ENCODE measurements around the gene HID1.

HID1 gene

DNA sequence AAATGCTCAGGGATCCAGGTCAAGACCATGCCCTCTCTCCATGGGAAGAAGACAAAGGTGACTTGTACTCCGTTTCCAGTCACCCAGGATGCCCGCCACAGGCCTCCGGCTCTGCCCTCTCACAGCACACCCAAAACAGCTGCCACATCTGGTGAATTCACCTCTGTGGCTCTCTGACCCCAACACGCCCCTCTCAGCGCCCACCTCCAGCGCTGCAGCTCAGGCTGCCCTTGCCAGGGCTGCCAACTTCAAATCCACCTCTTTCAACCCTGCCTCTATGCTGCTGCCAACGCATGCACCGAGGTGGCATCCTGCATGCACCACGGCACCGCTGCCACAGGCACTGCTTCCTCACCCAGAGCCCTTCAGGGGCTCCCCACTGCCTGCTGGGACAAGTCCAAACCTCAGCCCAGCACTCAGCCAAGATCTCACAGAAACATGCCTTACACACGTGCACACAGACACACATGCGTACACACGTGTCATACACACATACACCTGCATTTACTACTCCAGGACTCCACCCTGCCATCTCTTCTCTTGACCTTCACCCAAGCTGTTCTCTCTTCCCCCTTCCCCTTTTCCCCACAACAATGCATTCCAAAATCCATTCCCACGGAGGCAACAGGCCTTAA lies 7.5 kb downstream of the HID1 start:
- DNase-seq = no peak

DNA sequence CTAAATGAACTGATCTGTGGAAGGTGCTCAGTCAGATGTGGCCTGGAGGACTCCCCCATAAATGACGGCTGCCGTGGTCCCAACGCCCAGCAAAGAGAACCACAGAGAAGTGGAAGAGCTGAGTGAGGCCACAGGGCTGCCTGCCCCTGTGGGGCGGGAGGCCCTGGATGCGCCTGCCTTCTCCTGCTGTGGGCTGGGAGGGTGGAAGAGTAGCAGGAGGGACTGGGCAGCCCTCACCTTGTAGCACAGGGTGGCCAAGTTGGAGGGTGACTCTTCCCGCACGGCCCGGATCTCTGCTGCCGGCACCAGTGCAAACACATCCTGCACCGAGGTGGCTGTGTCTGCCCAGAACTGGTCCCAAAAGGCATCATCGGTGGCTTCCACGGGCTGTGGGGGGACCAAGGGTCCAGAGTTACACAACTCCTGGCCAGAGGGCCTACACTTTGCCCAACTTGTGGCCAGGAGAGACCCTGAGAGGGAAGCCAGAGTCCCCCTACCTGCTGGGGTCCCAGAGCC lies 8.3 kb downstream of the HID1 start:
- DNase-seq = no peak

DNA sequence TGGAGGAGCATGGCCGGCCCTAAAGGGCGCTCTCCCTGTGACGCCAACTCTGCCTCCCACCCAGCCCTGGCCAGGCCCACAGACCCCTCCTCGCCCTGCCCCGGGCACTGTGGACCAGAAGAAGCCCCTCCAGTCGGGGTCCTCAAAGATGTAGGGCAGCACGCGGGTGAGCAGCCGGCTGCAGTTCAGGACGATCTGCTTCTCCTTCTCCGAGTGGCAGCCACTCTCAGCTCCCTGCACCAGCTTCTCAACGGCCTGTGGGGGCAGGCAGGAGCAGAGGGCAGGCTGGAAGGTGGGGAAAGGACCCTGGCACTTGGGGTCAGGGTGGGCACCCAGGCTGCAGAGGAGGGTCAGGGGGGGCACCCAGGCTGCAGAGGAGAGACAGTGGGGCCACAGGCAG lies 8.9 kb downstream of the HID1 start:
- DNase-seq = no peak

DNA sequence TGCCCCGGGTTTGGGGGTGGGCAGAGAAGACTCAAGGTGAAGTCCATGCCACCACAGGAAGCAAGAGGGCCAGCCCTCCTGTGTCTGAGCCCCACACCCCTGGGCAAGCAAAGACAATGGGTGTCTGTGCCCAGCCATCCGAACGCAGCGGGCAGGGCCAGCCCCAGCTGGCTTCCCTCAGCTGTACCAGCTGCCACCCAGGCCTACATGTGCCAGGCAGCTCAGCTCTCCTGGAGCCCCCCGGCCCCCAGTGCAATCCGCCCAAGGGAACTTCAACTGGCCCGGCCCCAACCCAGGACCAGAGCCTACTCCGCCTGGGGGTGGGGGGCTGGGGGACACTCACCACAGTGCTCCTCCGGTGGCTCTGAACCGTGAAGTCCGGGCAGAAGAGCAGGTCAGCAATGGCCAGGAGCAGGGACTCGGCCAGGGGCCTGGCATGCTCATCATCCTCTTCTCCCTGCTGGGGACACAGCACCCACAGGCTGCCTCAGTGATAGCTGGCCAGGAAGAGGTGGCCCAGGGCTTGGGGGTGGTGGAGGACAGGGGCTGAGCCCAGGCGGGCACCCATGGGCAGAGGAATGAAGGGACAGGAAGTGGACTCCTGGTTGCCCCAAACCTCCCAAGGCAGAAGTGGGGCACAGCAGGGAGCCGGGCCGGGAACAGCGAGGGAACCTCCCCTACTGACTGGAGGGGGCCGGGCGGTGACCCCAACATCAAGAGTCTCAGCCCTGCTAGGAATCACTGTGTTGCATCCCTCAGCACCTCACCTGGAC lies 9.8 kb downstream of the HID1 start:
- no peak for DNase-seq

DNA sequence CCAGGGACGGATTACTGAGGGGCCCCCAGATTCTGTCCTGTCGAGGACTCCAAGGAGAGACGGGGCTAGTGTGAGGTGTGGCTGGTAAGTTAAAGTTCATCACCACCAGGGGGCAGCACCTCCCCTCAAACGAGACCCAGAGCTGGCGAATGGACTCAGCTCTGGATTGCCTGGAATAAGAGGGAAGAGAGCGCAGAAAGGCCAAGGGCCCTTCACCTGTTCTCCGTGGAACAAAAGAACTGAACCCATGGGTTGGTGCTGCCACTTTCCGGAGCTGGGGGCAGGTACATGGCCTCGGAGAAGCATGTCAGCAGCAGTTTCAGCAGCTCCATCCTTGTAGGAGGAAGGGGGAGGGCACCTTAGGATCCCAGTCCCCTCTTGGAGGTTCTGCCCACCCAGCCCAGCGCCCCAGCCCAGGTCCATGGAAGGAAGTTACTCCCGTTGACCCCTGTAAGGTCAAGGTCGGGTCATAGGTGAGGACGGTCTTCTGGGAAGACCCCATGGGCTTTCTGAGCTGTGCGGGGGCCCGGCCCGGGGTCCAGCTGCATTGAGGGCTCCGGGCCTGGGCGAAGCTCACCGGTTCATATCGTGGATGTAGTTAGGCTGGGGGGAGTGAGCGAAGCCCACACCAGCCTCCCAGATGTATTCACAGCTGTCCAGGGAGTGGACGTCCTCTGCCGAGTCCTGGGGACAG lies 10.8 kb downstream of the HID1 start:
- DNase-seq = peak; percentile 47

DNA sequence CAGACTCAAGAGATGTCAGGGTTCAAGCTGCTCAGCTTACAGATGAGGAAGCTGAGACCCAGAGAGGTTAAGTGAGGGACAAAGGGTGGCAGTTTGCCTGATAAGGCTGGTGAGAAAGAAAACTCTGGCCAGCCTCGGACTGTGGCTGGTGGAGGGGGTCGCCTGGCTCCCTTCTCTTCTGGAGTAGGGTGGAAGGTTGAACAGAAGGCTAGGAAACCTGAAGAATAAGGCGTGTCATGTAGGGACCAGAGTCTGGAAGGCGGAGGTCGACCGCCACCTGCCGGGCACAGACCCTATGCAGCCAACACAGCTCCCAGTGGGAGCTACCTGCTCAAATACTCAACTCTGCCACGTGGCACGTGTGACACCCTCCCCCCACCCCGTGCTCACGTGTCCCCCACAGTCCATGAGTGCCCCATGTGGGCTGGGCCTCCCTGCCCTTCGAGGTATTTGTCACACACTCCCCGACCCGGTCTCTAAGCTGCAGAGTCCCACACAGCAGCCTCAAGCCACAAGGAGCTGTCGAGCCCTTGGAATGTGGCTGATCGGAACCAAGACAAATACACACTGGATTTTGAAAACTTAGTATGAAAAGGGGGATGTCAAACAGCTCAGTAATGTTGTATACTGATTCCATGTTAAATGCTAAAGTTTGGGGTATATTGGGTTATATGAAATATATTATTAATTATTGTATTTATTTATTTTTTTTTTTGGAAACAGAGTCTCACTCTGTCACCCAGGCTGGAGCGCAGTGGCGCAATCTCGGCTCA lies 11.8 kb downstream of the HID1 start:
- no peak for DNase-seq

DNA sequence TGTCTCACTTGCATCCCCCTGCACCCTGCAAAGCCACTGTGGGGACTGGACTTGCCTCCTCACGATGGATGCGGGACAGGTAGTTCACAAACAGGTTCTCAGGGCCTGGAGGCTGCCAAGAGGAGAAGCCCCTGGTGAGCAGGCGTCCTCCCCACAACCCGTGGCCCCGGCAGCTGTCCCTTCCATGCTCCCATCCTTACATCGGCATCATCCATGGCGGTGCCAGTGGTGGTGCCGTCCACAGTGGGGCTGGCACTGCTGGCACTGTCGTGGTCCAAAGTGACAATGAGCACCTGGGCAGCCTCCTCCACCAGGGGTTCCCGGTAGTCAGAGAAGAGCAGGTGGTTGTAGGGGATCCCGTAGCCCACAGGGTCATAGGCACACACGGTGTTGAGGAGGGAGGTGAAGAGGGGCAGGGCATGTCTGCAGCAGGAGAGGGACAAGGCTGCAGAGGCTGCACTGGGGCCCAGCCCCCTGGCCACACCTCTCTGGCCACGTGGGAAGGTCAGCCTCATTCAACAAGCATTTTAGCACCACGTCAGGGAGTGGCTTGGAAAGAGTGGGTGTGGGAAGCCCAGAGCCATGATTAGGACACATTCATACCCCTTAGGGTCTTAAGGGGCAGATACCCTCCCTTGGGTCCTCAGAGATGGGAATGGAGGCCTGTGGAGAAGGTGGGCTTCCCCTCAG lies 12.6 kb downstream of the HID1 start:
- no peak for DNase-seq

DNA sequence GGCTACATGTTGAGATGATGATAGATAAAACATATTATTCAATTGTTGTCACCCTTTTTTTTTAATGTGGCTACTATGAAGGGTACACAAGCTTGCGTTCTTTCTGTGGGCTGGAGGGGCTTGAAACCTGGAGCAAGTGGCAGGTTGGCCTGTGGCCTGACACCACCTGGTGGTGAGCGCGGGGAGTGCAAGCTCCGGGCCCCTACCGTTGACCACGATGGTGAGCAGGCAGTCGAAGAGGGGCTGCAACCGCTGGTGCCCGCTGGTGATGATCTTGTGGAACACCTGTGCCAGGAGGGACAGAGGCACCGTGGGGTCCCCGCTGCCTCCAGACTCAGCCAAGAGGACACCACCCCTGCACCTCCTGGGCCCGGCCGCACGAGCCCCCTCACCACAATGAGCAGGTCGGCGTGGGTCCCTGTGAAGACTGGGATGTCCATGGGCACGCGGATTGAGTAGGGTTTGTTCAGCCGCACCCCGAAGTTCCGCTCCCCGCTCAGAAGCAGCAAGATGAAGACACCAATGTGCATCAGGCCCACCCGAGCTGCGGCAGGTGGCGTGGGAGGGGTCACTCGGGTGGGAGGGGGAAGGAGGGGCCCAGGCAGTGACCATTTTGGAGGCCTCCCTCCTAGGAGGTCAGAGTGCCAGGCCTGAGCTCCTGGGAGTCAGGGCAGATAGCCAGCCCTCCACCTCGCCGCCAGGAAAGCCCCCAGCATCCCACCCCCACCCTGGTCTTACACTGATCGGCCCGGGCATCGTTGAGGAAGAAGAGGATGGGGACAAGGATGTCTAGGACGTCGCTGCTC lies 14.4 kb downstream of the HID1 start:
- peak; percentile 12 for DNase-seq

DNA sequence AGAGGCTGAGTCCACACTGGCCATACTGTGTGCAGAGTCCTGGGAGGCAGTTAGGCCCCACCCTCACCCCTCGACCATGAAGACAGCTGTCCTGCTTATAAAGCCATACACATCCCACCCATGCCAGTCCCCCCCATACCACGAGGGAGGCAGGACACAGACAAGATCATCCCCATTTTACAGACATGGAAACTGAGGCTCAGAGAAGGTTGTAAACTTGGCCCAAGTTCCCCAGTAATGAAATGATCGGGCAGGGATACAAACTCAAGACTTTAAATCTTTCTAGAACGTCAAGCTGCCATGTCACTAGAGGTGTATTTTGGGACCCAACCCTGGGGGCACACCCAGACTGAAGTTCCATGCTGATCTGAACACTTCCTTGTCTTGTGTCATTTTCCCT lies 16.5 kb downstream of the HID1 start:
- no peak for DNase-seq

DNA sequence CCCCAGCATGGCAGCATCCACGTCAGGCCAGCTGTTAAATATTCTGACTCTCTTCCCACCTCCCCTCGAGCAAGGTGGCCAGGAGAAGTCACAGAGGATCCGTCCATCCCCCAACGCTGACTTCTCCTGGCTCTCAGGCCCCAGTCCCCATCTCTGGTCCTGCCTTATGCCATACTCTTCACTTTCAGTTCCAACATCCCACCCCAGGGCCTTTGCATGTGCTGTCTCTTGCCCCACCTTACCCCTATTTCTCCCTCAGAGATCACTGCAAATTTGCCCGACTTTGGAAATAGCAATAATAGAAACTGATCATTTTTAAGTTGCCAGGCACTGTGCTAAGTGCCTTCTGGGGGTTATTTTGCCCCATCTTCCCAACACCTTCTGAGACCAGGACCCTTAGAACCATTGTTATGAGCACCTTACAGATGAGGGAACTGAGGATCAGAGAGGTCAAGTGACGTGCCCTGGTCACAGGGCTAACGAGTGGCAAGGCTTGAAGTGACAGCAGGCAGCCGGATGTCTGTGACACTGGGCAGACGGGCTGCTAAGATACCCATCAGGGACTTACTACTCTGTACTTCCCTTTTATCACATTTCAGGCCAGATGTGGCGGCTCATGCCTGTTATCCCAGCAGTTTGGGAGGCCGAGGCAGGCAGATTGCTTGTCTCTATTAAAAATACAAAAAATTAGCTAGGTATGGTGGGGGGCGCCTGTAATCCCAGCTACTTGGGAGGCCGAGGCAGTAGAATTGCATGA lies 17.7 kb downstream of the HID1 start:
- DNase-seq = no peak

DNA sequence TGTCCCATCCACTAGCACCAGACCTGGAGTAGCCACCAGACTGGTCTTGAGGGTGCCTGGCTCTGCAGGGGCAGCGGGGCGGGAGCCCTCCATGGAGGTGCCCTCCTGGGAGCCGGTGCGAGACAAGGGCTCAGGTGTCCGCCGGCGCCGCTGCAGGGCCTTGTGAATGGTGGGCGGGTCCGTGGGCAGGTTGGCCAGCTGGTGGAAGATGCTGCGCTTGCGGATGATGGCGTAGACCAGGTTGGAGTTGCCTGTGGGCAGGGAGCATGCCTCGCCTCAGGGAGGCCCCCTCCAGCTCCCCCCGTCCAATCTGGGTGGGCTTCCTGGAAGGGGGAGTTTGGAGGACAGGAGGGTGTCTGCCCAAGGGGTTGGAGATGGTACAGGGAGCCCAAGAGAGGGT lies 18.4 kb downstream of the HID1 start:
- no peak for DNase-seq

DNA sequence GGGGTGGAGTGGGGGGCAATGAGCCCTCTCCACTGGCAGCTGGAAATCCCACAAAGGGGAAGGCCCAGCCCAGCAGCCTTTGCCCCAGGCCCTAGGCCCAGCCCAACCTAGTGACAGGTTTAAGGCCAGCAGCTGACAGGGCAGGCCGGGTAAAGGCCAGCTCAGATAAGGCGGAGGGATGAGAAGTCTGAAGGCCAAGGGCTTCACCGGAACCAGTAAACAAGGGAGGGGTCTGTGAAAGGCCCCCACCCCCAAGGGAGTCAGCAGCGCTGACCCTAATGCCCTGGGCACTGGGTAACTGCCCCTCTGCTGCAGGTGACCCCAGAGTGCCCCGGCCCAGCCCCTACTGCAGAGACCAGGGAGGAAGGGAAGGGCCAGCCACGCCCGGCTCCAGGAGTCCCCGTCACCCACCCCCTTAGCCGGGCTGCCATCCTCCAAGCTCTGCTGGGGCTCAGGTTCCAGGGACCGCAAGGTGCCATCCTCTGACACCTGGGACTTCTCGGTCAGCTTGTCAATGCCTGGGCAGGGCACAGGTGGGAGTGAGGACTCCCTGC lies 19.3 kb downstream of the HID1 start:
- DNase-seq = no peak

DNA sequence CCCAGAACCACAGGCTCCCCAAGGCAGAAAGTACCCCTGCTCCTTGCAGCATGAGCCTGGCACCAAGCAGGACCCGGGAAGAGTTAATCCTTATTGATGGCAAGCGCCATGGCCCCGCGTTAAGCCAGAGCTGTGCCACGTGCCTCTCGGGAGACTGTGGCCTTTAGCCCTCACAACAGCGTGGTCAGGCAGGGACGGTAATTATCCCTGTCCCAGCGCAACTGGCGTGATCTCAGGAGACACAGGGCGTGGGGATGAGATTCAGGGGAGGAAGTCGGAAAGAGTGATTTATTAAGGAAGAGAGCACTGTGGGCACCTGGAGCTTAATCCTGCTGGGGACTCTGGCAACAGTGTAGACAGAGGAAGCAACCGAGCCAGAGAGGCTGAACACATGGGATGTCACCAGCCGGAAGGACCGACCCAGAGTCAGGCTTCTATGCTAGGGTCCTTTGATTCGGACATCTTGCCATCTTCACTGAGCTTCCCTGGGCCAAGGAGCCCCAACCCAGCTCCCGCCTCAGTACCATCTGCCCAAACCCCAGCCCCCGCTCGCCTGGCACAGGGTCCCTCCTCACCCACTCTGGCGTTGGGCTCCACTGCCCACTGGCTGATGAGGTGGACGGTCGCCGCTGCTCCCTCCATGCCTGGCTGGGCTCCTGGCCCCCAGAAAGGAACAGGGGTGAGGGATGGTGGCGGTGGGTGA lies 20.0 kb downstream of the HID1 start:
- DNase-seq = no peak

DNA sequence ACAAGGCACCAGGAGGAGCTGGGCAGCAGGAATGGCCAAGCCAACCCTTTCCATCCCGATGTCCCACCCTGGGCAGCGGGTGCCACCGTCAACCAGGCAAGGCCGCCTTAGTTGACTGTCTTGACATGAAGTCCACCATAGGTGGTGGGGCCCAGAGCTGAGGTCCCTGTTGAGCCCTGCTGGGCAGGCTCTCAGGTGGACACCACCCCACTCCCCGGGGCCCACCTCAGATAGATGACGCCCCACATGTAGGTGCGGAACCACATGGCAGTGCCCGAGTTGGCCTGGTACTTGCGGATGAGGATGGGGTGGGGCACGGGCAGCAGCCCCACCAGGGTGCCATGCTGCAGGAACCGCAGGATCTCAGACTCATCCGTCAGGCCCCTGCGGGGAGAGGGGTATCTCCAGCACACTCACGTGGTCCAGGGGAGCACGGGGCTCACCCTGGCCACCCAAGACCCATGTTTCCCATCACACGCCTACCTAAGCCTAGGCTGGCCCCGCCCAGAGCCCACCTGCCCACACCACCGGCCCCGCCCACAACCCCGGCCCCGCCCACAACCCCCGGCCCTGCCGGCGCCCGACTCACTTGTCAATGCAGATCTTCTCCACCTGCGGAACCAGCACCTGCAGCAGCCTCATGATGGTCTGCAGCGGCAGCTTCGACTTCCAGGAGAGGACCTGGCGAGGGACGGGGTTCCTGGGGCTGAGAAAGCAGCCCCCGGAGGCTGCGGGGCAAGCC lies 20.7 kb downstream of the HID1 start:
- DNase-seq = no peak

DNA sequence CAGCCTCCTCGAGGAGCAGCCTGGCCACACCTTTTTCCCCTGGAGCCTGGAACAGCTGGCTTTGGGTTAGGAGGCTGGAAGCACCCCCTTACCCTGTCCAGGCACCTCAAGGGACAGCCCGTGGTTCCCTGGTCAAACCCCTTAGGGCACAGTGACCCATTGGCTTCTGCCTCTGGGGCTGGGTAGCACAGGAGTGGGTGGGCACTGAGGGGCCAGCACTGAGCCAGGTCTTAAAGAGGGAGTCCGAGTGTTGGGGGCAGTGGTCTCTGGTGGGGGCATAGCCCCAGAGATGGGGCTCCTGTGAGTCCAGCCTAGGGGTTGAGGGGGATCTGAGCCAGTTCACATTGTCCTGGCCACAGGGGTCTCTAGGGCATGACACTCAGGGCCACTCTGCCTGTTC lies 21.5 kb downstream of the HID1 start:
- DNase-seq = no peak

DNA sequence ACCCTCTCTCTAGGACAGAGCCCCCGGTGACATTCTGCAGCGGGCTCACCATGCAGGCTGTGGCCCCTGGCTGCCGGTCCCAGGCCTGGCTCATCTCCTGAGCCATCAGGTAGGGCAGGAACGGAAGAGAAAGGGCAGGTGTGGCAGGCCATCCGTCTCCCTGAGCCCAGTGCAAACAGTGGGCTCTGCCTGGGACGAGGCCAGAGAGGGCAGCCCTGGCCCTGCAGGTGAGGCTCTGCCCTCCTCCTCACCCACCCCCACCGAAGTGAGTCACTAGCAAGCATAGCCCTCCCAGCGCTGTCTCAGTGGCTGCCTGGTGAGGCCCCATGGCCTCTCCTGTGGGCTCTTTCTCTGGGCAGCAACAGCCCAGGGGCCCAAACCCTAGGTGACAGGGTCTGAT lies 22.4 kb downstream of the HID1 start:
- DNase-seq = no peak

DNA sequence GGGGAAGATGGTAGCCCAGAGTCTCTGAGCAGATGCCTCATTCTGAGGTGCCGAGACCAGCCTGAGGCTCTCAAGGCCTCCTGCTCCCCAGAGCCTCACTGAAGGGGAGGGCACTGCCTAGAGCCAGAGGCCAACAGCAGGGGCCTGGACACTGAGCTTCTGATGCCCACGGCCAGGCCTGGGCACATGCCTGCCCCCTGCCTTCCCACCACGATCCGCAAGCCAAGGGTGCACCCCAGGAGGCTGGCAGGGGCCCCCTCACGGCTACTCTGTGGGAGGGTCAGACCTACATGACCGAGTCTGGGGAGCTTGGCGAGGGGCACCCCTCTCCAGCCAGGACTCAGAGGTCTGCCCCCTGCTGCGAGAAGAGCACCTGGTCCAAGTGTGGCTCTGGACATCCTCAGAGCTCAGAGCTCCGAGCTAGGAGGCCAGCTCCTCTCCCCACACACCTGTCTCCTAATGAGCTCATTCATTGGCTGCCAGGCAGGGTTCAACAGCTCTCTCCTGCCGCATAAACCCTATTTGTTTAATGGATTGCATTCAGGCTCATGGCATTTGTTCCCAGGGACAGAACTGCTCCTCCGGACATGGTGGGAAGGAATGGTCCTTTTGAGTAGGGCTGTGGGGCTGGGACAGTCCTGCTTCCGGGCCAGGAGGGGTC lies 23.0 kb downstream of the HID1 start:
- no peak for DNase-seq

DNA sequence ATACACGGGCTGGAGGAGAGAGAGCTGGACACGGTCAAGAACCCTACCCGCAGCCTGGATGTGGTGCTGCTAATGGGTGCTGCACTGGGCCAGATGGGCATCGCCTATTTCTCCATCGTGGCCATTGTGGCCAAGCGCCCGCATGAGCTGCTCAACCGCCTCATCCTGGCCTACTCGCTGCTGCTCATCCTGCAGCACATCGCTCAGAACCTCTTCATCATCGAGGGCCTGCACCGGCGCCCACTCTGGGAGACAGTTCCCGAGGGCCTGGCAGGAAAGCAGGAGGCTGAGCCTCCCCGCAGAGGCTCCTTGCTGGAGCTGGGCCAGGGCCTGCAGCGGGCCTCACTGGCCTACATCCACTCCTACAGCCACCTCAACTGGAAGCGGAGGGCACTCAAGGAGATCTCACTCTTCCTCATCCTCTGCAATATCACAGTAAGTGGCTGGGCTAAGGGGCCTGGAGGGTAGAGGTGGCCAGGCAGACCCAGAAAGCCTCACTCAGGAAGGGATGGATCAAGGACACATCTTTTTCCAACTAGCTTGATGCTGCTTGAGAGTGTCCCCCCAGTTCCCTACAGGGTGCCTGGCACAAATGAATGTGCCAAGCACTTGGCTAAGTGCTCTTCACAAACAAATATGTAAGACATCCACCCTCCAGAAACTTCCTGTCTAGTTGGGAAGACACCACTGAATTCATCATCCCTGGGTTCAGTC lies 25.4 kb downstream of the HID1 start:
- no peak for DNase-seq

Measured in NCI-H446 treated with DMSO at 0.1 percent for 48 hours (cell line).